ENCODE results near the gene LIX1.

- TF ChIP-seq EZH2 (IDR thresholded peaks at IDR 0.05; ENCODE audit: low read length, unreplicated experiment) (no peak), CTCF (conservative IDR thresholded peaks at IDR 0.05; ENCODE audit: low read depth, low read length) (no peak), EZH2phosphoT487 (IDR thresholded peaks at IDR 0.05; ENCODE audit: borderline replicate concordance, low read length) (no peak)
These were observed 79.2 kb downstream of the LIX1 start for GRCh38 chr5:97063251-97063650.
